ENCODE results near the gene CNOT6L.

GRCh38 chr4:77671051-77671450 lies 148.1 kb downstream of the CNOT6L start:
- TF ChIP-seq, protein P1, sequence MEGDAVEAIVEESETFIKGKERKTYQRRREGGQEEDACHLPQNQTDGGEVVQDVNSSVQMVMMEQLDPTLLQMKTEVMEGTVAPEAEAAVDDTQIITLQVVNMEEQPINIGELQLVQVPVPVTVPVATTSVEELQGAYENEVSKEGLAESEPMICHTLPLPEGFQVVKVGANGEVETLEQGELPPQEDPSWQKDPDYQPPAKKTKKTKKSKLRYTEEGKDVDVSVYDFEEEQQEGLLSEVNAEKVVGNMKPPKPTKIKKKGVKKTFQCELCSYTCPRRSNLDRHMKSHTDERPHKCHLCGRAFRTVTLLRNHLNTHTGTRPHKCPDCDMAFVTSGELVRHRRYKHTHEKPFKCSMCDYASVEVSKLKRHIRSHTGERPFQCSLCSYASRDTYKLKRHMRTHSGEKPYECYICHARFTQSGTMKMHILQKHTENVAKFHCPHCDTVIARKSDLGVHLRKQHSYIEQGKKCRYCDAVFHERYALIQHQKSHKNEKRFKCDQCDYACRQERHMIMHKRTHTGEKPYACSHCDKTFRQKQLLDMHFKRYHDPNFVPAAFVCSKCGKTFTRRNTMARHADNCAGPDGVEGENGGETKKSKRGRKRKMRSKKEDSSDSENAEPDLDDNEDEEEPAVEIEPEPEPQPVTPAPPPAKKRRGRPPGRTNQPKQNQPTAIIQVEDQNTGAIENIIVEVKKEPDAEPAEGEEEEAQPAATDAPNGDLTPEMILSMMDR (IDR thresholded peaks at IDR 0.05; ENCODE audit: low read depth, low read length, poor library complexity, severe bottlenecking) = no peak
- no peak for TF ChIP-seq EZH2phosphoT487 (IDR thresholded peaks at IDR 0.05; ENCODE audit: borderline replicate concordance, low read length)

Measured in DOHH2 (cell line).